ENCODE results near the gene ERCC6.

GRCh38 chr10:49558190-49558589 is 19.3 kb upstream of the ERCC6 start:
- TF ChIP-seq CTCF (IDR thresholded peaks at IDR 0.05; ENCODE audit: low read depth, low read length) (no peak), POLR2A (IDR thresholded peaks at IDR 0.05; ENCODE audit: extremely low read depth, insufficient read length) (no peak), MYC (IDR thresholded peaks at IDR 0.05; ENCODE audit: low read depth, low read length) (no peak), MAX (IDR thresholded peaks at IDR 0.05; ENCODE audit: low read depth, low read length) (no peak)
